SK-N-SH (cell line): ENCODE results near the gene BMP6.

Experiments used
- EP300 ChIP-seq, 2 experiments: IDR thresholded peaks; 2 replicates each; pipeline versions ENCODE4 v1.4.0 to v1.6.1; 2012; ENCODE audit warnings: borderline replicate concordance in 1 of 2, low read depth in 1 of 2, low read length in 1 of 2
- EZH2phosphoT487 ChIP-seq: fragments of 200-600 bp; sonication (generic); IDR thresholded peaks from 2 replicates; pipeline ENCODE4 v1.6.1; 2017; ENCODE audit warnings: low read depth, mixed run types, mild to moderate bottlenecking, antibody characterized with exemption, moderate library complexity, borderline replicate concordance
- GABPA ChIP-seq: IDR thresholded peaks from 2 replicates; pipeline ENCODE4 v1.4.0; 2012; ENCODE audit warnings: low read depth, mild to moderate bottlenecking
- NFIC ChIP-seq: IDR thresholded peaks from 2 replicates; pipeline ENCODE4 v1.4.0; 2012; ENCODE audit warnings: borderline replicate concordance
- POLR2AphosphoS5 ChIP-seq: IDR thresholded peaks from 2 replicates; pipeline ENCODE4 v1.6.1; 2012; ENCODE audit warnings: low read depth, low read length
- REST ChIP-seq: IDR thresholded peaks from 2 replicates; pipeline ENCODE4 v1.6.1; 2012; ENCODE audit warnings: mild to moderate bottlenecking, low read depth, low read length, moderate library complexity
- RXRA ChIP-seq: IDR thresholded peaks from 2 replicates; pipeline ENCODE4 v1.4.0; 2012; ENCODE audit warnings: low read depth, mild to moderate bottlenecking, borderline replicate concordance
- TAF1 ChIP-seq: IDR thresholded peaks from 2 replicates; pipeline ENCODE4 v1.6.1; 2012; ENCODE audit warnings: low read depth, mild to moderate bottlenecking, low read length, moderate library complexity, borderline replicate concordance
- TCF12 ChIP-seq: IDR thresholded peaks from 2 replicates; pipeline ENCODE4 v1.4.0; 2012
- TEAD4 ChIP-seq: IDR thresholded peaks from 2 replicates; pipeline ENCODE4 v1.4.0; 2012; ENCODE audit warnings: mild to moderate bottlenecking, borderline replicate concordance; ENCODE audit not compliant: insufficient read depth
- USF2 ChIP-seq: fragments of 150-350 bp; IDR thresholded peaks from 2 replicates; pipeline ENCODE4 v1.6.1; 2017; ENCODE audit warnings: antibody characterized with exemption, low read length, low read depth, borderline replicate concordance
- TF ChIP-seq, protein P1 (sequence below): fragments of 200-600 bp; sonication (generic); IDR thresholded peaks from 2 replicates; pipeline ENCODE4 v1.6.1; 2017; ENCODE audit warnings: antibody characterized with exemption, mild to moderate bottlenecking, moderate library complexity
- TF ChIP-seq, protein P2 (sequence below): IDR thresholded peaks from 2 replicates; pipeline ENCODE4 v1.4.0; 2012; ENCODE audit warnings: low read depth

DNA sequence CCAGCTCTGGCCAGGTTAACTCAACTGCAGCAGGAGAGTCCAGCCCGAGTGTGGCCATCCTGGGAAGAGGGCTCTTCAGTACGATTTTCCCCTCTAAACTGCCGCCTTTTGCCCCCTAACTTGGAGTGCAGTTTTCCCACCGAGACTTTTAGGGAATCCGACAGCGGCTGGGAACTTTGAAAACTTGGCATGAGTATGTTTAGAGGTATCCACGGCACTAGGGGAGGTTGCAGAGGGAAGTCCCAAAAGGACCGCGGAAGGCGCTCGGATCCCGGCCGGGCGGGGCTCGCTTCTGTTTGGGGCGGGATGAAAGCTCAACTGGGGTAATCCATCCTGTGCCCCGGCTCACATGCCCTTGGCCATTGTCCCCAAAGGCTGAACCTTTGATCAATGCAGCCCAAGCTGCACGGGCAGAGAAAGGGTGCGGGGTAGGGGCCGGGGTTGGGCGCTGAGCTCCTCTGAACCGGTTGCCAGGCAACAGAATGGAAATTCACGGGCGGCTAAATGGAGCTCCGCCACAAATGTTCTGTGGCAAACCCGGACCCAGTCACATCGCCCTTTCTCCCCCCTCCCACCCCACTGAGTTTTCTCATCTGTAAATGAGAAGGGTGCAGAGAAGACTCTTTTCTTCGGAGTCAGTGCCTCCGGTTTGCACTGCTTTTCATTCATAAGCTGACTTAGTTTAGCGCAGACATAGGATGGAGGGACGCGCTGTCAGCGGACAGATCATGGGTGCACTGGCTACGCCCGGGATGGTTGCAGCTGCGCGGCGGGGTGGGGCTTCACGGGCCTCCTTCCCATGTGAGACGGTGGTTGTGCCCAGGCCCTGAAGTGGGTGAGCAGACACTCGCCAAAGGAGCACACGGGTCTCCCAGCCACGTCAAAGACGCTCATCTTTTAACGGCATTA lies 2.3 kb downstream of the BMP6 start:
- no peak for TF ChIP-seq USF2
- no peak for TF ChIP-seq EP300 (IDR thresholded peaks at IDR 0.05; ENCODE audit: borderline replicate concordance in 1 of 2, low read depth in 1 of 2, low read length in 1 of 2)
- peak; percentile 79; the same call in 1 of the 2 replicates for TF ChIP-seq EZH2phosphoT487
- no peak for TF ChIP-seq TAF1
- no peak for TF ChIP-seq TEAD4
- TF ChIP-seq, protein P1, sequence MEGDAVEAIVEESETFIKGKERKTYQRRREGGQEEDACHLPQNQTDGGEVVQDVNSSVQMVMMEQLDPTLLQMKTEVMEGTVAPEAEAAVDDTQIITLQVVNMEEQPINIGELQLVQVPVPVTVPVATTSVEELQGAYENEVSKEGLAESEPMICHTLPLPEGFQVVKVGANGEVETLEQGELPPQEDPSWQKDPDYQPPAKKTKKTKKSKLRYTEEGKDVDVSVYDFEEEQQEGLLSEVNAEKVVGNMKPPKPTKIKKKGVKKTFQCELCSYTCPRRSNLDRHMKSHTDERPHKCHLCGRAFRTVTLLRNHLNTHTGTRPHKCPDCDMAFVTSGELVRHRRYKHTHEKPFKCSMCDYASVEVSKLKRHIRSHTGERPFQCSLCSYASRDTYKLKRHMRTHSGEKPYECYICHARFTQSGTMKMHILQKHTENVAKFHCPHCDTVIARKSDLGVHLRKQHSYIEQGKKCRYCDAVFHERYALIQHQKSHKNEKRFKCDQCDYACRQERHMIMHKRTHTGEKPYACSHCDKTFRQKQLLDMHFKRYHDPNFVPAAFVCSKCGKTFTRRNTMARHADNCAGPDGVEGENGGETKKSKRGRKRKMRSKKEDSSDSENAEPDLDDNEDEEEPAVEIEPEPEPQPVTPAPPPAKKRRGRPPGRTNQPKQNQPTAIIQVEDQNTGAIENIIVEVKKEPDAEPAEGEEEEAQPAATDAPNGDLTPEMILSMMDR: no peak
- TF ChIP-seq TCF12: no peak
- no peak for TF ChIP-seq POLR2AphosphoS5
- no peak for TF ChIP-seq REST
- no peak for TF ChIP-seq GABPA
- TF ChIP-seq, protein P2, sequence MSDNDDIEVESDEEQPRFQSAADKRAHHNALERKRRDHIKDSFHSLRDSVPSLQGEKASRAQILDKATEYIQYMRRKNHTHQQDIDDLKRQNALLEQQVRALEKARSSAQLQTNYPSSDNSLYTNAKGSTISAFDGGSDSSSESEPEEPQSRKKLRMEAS: no peak
- TF ChIP-seq NFIC: no peak
- no peak for TF ChIP-seq RXRA
